PC-3 (cell line): ENCODE data around the gene STXBP4.

Source experiments
- EZH2 ChIP-seq: fragments of 300-600 bp; sonication (generic); IDR thresholded peaks from one replicate; pipeline ENCODE4 v1.6.1; 2017; ENCODE audit warnings: antibody characterized with exemption, mild to moderate bottlenecking, low read length; ENCODE audit not compliant: unreplicated experiment
- EZH2phosphoT487 ChIP-seq: fragments of 300-600 bp; sonication (generic); IDR thresholded peaks from 2 replicates; pipeline ENCODE4 v1.6.1; 2018; ENCODE audit warnings: mild to moderate bottlenecking, antibody characterized with exemption, low read length, borderline replicate concordance
- TF ChIP-seq, protein P1 (sequence below): fragments of 300-600 bp; sonication (generic); conservative IDR thresholded peaks from 2 replicates; pipeline ENCODE4 v1.5.1; 2017; ENCODE audit warnings: antibody characterized with exemption, low read depth, mild to moderate bottlenecking, low read length

GRCh38 chr17:54974759-54975158, 6.2 kb downstream of the STXBP4 start:
- TF ChIP-seq EZH2 (no peak), EZH2phosphoT487 (no peak)
- TF ChIP-seq, protein P1, sequence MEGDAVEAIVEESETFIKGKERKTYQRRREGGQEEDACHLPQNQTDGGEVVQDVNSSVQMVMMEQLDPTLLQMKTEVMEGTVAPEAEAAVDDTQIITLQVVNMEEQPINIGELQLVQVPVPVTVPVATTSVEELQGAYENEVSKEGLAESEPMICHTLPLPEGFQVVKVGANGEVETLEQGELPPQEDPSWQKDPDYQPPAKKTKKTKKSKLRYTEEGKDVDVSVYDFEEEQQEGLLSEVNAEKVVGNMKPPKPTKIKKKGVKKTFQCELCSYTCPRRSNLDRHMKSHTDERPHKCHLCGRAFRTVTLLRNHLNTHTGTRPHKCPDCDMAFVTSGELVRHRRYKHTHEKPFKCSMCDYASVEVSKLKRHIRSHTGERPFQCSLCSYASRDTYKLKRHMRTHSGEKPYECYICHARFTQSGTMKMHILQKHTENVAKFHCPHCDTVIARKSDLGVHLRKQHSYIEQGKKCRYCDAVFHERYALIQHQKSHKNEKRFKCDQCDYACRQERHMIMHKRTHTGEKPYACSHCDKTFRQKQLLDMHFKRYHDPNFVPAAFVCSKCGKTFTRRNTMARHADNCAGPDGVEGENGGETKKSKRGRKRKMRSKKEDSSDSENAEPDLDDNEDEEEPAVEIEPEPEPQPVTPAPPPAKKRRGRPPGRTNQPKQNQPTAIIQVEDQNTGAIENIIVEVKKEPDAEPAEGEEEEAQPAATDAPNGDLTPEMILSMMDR: no peak
